ENCODE results near the gene WEE2. TPM values are rescaled to one million over a fixed set of nuclear protein-coding genes. Genes with fewer than 3 reads are reported as not detected.

WEE2 gene
- total and polyA plus RNA-seq, 7 donors = 0.20 TPM; not detected in 6

DNA sequence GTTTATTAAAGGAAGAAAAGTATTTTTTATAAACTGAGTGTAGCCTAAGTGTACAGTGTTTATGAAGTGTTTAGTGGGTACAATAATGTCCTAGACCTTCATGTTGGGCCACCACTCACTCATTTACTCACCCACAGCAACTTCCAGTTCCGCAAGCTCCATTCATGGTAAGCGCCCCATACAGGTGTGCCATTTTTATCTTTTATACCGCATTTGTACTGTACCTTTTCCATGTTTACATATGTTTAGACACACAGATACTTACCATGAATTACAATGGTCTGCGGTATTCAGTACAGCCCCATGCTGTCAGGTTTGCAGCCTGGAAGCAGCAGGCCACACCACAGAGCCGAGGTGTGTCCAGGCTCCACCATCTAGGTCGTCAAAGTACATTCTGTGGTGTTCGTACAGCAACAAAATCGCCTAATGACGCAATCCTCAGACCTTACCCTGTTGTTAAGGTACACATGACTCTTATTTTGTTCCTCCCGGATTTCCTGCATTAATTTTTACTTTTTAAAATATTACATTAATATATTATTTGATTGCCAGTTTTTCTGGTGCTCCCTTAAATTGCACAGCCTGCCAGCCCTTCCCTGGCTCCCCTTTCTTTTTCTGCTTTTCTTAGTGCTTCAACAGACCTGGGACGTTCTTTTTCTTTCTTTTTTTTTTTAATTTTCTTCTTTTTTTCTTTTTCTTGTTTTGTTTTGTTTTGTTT is 29.1 kb downstream of the WEE2 start:
- 27 to 56% methylated on average over 11 of the region's 11 CpGs for WGBS, 2 donors
- intact Hi-C loops (cut with DNase I) = loop anchor here (5.0 kb wide), 1 partner anchor 725 kb away; the partner anchor contains the start of gene MRPS33
- H3K27me3 ChIP-seq = no peaks in the 10 kb centered on the region
- TF ChIP-seq POLR2AphosphoS5 (IDR thresholded peaks at IDR 0.05) (no peak), EP300 (IDR thresholded peaks at IDR 0.05) (no peak), POLR2A (IDR thresholded peaks at IDR 0.05) (no peak)
- TF ChIP-seq, protein P1, sequence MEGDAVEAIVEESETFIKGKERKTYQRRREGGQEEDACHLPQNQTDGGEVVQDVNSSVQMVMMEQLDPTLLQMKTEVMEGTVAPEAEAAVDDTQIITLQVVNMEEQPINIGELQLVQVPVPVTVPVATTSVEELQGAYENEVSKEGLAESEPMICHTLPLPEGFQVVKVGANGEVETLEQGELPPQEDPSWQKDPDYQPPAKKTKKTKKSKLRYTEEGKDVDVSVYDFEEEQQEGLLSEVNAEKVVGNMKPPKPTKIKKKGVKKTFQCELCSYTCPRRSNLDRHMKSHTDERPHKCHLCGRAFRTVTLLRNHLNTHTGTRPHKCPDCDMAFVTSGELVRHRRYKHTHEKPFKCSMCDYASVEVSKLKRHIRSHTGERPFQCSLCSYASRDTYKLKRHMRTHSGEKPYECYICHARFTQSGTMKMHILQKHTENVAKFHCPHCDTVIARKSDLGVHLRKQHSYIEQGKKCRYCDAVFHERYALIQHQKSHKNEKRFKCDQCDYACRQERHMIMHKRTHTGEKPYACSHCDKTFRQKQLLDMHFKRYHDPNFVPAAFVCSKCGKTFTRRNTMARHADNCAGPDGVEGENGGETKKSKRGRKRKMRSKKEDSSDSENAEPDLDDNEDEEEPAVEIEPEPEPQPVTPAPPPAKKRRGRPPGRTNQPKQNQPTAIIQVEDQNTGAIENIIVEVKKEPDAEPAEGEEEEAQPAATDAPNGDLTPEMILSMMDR (IDR thresholded peaks at IDR 0.05) = no peak
- H3K4me1 ChIP-seq = peaks cover 0 to 34% (median 17%) of the 10 kb centered on the region in 4 donors
- DNase-seq = no peak
- H3K36me3 ChIP-seq = peaks cover 5 to 25% (median 14%) of the 10 kb centered on the region in 4 donors
- peak overlapping the region; percentile 65 to 83 (median 70) for H3K4me3 ChIP-seq
- peak overlapping the region; percentile 81 to 87 (median 84) for H3K27ac ChIP-seq
- no peaks in the 10 kb centered on the region for H3K9me3 ChIP-seq

DNA sequence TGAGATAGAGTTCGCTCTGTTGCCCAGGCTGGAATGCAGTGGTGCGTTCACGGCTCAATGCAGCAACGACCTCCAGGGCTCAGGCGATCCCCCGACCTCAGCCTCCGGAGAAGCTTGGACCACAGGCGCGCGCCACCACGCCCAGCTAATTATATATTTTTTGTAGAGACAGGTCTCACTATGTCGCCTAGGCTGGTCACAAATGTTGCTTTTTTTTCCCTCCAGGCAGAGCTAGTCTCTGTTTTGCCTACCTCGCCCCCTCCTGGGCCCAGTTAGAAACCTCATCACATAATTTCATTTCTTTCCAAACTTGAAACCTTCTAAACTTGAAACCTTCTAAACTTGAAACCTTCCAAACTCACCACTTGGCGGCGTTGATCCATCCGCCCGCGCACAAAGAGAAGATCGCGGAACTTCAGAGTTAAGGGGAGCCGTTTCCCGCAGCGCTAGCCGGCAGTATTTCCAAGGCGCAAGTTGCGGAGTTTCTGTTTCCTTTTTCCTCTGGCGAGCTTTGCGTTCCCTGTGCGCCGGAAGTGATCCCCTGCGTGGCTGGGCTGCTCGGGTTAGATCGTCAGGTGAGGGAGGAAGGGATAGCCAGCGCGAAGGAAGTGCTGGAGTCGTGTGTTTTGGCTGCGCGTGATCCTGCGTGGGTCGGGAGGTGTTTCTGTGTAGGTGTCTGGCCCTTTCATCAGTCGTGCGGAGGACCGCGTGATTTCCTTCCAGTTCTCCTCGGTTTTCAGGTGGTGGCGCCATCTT is 29.9 kb downstream of the WEE2 start, which contains the start of gene SSBP1:
SSBP1 (plus strand) TSS at position 523 of the 756 bp plus-strand sequence. CDS start 809 bp downstream, outside the sequence.
- Histone ChIP-seq H3K27ac (peak within 1 kb of the TSS; percentile 81 to 87 (median 84)), H3K4me3 (peak within 1 kb of the TSS; percentile 65 to 83 (median 70)), H3K27me3 (no peaks in the 10 kb centered on the region), H3K9me3 (no peaks in the 10 kb centered on the region), H3K4me1 (peaks cover 0 to 34% (median 17%) of the 10 kb centered on the region in 4 donors), H3K36me3 (peaks cover 5 to 32% (median 19%) of the 10 kb centered on the region in 4 donors)
- peak; percentile 94 for DNase-seq
- peak; percentile 22 to 31 for TF ChIP-seq POLR2A (IDR thresholded peaks at IDR 0.05)
- TF ChIP-seq, protein P1 (IDR thresholded peaks at IDR 0.05) = peak; percentile 43 to 82 (median 66)
- TF ChIP-seq EP300 (IDR thresholded peaks at IDR 0.05) = peak in 1 of 4 donors; percentile 37
- TF ChIP-seq POLR2AphosphoS5 (IDR thresholded peaks at IDR 0.05) = peak; percentile 56 to 87 (median 84)
- intact Hi-C loops (cut with DNase I) = loop anchor here (2.0 to 5.0 kb wide), 2 partner anchors 39 to 726 kb away; partner anchors contain the start of gene MRPS33
- WGBS, 2 donors = 1 to 3% methylated on average over 46 of the region's 46 CpGs

DNA sequence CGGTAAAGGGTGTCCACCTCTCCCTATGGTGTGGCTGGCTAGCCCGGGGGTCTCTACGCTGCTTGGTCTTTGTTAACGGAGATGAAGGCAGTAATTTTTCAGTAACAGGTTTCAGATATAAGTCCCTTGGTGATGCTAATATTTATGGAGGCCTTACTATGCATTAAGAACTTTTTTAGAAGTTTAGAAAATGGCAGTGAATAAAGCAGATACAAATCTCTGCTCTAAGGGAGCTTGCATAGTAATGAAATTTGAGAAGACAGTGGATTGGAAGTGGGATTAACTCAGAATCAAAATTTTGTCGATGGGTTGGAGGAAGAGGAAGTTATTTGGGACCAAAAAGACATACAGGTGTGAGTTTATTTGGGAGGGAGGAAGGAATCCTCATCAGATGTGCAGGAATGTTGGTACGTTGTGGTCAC is 30.4 kb downstream of the WEE2 start:
- TF ChIP-seq POLR2A (IDR thresholded peaks at IDR 0.05) (no peak), POLR2AphosphoS5 (IDR thresholded peaks at IDR 0.05) (no peak), EP300 (IDR thresholded peaks at IDR 0.05) (no peak)
- TF ChIP-seq, protein P1 (IDR thresholded peaks at IDR 0.05) = no peak
- peak overlapping the region; percentile 81 to 87 (median 84) for H3K27ac ChIP-seq
- peak overlapping the region; percentile 65 to 83 (median 70) for H3K4me3 ChIP-seq
- H3K4me1 ChIP-seq = peaks cover 0 to 34% (median 17%) of the 10 kb centered on the region in 4 donors
- intact Hi-C loops (cut with DNase I) = loop anchor here (2.0 to 5.0 kb wide), 2 partner anchors 40 to 726 kb away; partner anchors contain the start of gene MRPS33
- WGBS, 2 donors = 1% methylated on average over 6 of the region's 6 CpGs
- DNase-seq = no peak
- peaks cover 9 to 38% (median 25%) of the 10 kb centered on the region in 4 donors for H3K36me3 ChIP-seq
- no peaks in the 10 kb centered on the region for H3K9me3 ChIP-seq
- no peaks in the 10 kb centered on the region for H3K27me3 ChIP-seq

DNA sequence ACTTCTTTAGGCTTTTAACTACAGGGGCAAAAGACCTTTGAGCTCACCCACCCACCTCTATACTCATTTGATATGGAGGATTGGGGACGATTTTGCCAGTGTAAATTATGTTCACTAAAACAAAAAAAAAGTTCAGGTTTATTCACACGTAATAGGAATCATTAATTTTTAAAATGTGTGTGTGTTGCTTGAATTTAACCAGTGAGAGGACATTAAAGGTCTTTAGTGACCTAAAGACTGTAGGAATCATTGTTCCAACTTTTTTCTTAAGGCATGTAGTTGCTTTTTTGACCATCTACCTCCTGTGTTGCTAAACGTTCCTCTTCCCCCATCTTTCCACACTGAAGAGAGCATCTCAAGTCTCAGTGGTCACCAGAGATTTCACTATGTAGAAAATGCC is 31.1 kb downstream of the WEE2 start:
- peaks cover 0 to 34% (median 17%) of the 10 kb centered on the region in 4 donors for H3K4me1 ChIP-seq
- H3K4me3 ChIP-seq = peak overlapping the region in 2 of 4 donors; percentile 69 to 83
- intact Hi-C loops (cut with DNase I) = loop anchor here (2.0 to 5.0 kb wide), 2 partner anchors 40 to 727 kb away; partner anchors contain the start of gene MRPS33
- WGBS, 2 donors = 59 to 67% methylated on average over 3 of the region's 3 CpGs
- H3K27me3 ChIP-seq = no peaks in the 10 kb centered on the region
- DNase-seq = no peak
- H3K27ac ChIP-seq = no peak overlapping the region
- H3K9me3 ChIP-seq = no peaks in the 10 kb centered on the region
- TF ChIP-seq POLR2A (IDR thresholded peaks at IDR 0.05) (no peak), POLR2AphosphoS5 (IDR thresholded peaks at IDR 0.05) (no peak), EP300 (IDR thresholded peaks at IDR 0.05) (no peak)
- TF ChIP-seq, protein P1 (IDR thresholded peaks at IDR 0.05) = no peak
- H3K36me3 ChIP-seq = peaks cover 14 to 44% (median 31%) of the 10 kb centered on the region in 4 donors

Data from sigmoid colon (tissue), 7 donors.